GM13976 (cell line): ENCODE measurements around the gene PTPRCAP.

Source experiments
- DNase-seq: peaks from one replicate; pipeline ENCODE4 v3.0.0; 2012; ENCODE audit warnings: low spot score
- in situ Hi-C: fragments of 300-500 bp; cut with MboI; formaldehyde crosslinking; loops from one replicate; pipeline ENCODE4 v1.12.0; 2022; ENCODE audit warnings: low sequenced_read_pairs, mixed read lengths, inconsistent platforms; ENCODE audit not compliant: unreplicated experiment
- TF ChIP-seq, protein P1 (sequence below): IDR thresholded peaks from 2 replicates; pipeline ENCODE4 v1.5.1; 2012; ENCODE audit warnings: borderline replicate concordance, mild to moderate bottlenecking; ENCODE audit not compliant: insufficient read depth; ENCODE audit errors: extremely low read depth, missing control alignments, control extremely low read depth

The PTPRCAP gene

DNA sequence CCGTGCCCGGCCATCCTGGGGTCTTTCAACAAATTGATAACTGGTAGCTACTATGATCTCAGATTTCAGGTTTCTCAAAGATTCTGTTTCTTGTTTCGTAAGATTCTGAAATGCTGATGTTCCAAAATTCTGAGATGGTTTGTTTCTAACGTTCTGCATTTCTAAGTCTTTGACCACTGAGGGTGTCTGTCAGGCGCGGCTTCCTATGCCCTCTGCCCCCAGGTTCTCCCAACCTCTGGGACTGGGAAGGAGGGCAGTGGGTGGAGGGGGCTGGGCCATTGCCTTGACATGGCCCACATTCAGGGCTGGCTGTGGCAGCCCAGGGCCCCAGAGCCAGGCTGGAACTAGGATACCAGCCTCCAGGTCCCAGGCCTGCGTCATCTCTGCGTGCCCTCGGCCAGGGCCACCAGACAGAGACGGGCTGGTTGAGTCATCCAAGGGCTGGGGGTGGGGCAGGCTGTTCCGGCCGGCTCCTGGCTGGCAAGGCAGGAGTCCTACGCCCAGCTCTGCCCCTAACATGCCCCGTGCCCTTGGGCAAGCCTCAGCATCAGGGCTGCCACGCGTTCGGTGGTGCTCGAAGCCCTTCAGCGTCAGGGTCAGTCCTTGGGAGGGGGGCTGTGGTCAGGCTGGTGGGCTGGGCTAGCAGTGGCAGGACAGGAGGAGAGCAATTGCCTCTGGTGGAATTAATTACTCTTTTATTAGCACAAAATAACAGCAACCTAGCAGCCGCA lies 26.4 kb upstream of the PTPRCAP start:
- DNase-seq = no peak
- TF ChIP-seq, protein P1, sequence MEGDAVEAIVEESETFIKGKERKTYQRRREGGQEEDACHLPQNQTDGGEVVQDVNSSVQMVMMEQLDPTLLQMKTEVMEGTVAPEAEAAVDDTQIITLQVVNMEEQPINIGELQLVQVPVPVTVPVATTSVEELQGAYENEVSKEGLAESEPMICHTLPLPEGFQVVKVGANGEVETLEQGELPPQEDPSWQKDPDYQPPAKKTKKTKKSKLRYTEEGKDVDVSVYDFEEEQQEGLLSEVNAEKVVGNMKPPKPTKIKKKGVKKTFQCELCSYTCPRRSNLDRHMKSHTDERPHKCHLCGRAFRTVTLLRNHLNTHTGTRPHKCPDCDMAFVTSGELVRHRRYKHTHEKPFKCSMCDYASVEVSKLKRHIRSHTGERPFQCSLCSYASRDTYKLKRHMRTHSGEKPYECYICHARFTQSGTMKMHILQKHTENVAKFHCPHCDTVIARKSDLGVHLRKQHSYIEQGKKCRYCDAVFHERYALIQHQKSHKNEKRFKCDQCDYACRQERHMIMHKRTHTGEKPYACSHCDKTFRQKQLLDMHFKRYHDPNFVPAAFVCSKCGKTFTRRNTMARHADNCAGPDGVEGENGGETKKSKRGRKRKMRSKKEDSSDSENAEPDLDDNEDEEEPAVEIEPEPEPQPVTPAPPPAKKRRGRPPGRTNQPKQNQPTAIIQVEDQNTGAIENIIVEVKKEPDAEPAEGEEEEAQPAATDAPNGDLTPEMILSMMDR = no peak
- in situ Hi-C loops = no loop called here

DNA sequence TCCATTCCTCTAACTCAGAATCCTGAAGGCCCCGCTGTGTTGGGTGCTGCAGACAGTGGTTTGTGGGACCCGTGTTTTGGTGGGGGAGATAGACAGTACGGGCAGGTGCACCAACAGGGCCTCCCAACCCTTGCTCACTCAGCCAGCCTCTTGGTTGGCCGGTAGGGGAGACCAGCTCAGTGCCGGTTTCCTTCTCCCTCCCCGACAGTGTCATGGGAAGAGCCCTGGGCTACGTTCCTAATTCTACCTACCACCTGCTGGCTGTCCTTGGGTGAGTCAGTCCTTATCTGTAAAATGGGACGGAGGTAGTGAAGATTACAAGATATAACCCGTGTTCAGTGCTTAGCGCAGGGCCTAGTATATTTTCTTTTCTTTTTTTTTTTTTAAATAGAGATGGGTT lies 25.7 kb upstream of the PTPRCAP start:
- in situ Hi-C loops = no loop called here
- no peak for DNase-seq
- TF ChIP-seq, protein P1 = no peak

DNA sequence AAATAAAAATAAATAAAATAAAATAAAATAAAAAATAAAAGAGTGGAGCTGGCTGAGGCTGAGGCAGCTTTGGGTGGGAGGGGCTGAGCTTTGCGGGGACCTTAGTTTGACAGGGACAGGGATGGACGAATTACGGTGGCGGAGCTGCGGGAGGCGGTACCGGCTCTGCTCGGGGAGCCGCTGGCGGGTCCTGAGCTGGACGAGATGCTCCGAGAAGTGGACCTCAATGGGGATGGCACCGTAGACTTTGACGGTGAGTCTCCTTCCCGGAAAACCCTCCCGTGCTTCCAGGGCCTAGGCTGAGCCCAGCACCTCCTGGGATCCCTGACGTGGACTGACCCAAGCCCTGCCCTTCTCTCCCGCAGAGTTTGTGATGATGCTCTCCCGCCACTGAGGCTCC lies 20.8 kb upstream of the PTPRCAP start:
- in situ Hi-C loops = no loop called here
- DNase-seq = no peak
- TF ChIP-seq, protein P1 = no peak

DNA sequence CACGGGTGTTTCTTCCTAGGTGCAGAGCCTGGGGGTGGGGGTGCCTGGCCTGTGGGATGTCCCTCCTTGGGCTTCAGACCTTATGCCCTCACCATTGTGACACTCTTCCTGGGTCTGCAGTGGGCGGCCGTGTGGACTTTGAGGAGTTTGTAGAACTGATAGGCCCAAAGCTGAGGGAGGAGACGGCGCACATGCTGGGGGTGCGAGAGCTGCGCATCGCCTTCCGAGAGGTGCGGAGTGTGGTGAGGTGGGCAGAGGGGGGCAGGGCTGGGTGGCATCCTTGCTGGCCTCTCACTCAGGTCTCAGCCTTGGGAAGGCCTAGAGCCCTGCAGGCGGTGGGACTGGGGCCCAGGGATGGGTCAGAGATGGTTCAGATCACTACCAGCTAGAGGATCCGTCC lies 20.0 kb upstream of the PTPRCAP start:
- TF ChIP-seq, protein P1 = no peak
- in situ Hi-C loops = no loop called here
- no peak for DNase-seq

DNA sequence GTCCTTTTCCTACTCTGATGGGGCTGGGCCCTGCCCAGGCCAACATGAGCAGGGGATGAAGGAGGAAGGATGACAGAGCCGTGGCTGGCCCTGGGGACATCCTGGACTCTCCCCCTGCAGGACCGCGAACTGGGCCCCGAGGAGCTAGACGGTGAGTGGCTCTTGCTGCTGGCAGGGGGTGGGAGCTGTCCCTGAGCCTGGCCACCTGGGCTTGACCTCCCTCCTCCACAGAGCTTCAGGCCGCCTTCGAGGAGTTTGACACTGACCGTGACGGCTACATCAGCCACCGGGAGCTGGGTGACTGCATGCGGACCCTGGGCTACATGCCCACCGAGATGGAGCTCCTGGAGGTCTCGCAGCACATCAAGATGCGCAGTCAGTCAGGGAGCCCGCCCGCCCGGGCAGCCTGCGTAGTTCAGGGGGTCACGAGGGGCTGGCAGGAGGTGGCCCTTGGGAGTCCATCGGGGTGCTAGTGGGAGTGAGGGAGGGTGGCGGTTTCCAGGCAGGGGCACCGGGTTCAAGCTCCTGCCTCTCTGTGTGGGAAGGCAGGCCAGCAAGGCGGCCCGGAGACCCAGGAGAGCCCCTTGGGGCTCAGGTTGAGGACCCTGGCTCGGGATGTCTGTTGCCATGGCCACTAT lies 18.7 kb upstream of the PTPRCAP start:
- DNase-seq = no peak
- in situ Hi-C loops = no loop called here
- TF ChIP-seq, protein P1 = no peak

DNA sequence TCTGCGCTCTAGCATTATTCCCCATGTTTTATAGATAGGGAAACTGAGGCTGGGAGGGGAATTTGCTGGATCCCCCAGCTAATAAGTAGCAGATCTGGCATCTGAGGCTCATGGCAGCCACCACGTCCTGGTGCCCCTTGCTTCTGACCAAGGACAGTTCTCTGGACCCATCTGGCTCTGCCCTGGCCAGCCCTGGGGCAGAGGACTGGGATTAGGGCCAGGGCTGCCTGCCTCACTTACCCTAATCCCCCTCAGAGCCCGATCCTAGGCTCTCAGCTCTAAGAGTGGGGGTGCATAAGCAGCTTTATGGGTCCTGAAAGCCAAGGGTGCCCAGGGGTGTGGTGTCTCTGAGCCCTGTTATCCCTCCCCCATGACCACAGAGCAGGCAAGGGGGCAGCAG lies 17.6 kb upstream of the PTPRCAP start, which contains the start of gene CABP4:
CABP4 (plus strand) TSS at position 301 of the 400 bp plus-strand sequence; CDS start at position 371, 70 bp downstream.
- in situ Hi-C loops = no loop called here
- no peak for DNase-seq
- TF ChIP-seq, protein P1 = no peak
